Heart left ventricle (tissue), 13 donors: Measurements from ENCODE around the gene ZDHHC11B.
"Not testable (repeated sequence)": the region's sequence is repeated elsewhere in the genome, so short reads cannot be mapped to it uniquely, and the experiment has no call there.

Source experiments
- POLR2A ChIP-seq, 2 donors: fragments of 450-650 bp; IDR thresholded peaks; one replicate each; pipeline ENCODE4 v1.6.1; 2017; ENCODE audit warnings: antibody characterized with exemption in 2 of 2, mild to moderate bottlenecking in 2 of 2, moderate library complexity in 2 of 2
- TF ChIP-seq, protein P1 (sequence below), 12 donors: fragments of 200-600 bp; sonication (generic) in 4 of 12; IDR thresholded peaks; one replicate each; pipeline versions ENCODE4 v1.5.0 to v1.8.0; 2018 to 2022; ENCODE audit warnings: antibody characterized with exemption in 12 of 12, mild to moderate bottlenecking in 5 of 12
- donor health status: ischemic (EF 13 %, LVEDD 7.1; RV severe dilation, severe dysfunction).
- donor health status: DM: no; HTN: yes; CAD: no.
- donor health status: DM: no; HTN: no; CAD: no.
- donor health status: ischemic (EF 25% LVEDD 6.9; RV normal size, moderate dysfunction).
- donor health status: ischemic (EF 25% LVEDD 5.7; RV mildly dilated, moderate dysfunction).
- donor health status: ischemic (EF 35%, LVEDD 5.7; RV mildly dilated, moderate dysfunction).
- donor health status: nonischemic (EF 11% LVEDD 7.7; RV severe dilation, severe dysfunction).
- donor health status: DM: yes; HTN: yes; CAD: no.
- donor health status: PGD.
- donor health status: ischemic (EF 29% LVEDD 5.4; RV normal size, mild dysfunction).
- donor health status: nonischemic (EF 23%, LVEDD 6.1; RV moderate dilation, normal function).

DNA sequence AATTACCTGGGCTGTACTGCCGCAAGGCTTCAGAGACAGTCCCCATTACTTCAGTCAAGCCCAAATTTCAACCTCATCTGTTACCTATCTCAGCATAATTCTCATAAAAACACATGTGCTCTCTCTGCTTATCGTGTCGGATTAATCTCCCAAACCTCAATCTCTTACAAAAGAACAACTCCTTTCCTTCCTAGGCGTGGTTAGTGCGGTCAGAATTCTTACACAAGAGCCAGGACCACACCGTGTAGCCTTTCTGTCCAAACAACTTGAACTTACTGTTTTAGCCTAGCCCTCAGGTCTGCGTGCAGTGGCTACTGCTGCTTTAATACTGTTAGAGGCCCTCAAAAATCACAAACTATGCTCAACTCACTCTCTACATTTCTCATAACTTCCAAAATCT, 78.4 kb downstream of the ZDHHC11B start:
- TF ChIP-seq, protein P1, sequence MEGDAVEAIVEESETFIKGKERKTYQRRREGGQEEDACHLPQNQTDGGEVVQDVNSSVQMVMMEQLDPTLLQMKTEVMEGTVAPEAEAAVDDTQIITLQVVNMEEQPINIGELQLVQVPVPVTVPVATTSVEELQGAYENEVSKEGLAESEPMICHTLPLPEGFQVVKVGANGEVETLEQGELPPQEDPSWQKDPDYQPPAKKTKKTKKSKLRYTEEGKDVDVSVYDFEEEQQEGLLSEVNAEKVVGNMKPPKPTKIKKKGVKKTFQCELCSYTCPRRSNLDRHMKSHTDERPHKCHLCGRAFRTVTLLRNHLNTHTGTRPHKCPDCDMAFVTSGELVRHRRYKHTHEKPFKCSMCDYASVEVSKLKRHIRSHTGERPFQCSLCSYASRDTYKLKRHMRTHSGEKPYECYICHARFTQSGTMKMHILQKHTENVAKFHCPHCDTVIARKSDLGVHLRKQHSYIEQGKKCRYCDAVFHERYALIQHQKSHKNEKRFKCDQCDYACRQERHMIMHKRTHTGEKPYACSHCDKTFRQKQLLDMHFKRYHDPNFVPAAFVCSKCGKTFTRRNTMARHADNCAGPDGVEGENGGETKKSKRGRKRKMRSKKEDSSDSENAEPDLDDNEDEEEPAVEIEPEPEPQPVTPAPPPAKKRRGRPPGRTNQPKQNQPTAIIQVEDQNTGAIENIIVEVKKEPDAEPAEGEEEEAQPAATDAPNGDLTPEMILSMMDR (IDR thresholded peaks at IDR 0.05), result not testable (repeated sequence)
- not testable (repeated sequence) for TF ChIP-seq POLR2A (IDR thresholded peaks at IDR 0.05)
